GM10266 (cell line): ENCODE results near the gene RCSD1.

ENCODE experiments used
- DNase-seq: peaks from one replicate; pipeline ENCODE4 v3.0.0; 2012; ENCODE audit errors: extremely low spot score
- TF ChIP-seq, protein P1 (sequence below): IDR thresholded peaks from 2 replicates; pipeline ENCODE4 v1.5.1; 2012; ENCODE audit warnings: mild to moderate bottlenecking, low read depth; ENCODE audit not compliant: control insufficient read depth, insufficient read depth; ENCODE audit errors: missing control alignments

The RCSD1 gene

DNA sequence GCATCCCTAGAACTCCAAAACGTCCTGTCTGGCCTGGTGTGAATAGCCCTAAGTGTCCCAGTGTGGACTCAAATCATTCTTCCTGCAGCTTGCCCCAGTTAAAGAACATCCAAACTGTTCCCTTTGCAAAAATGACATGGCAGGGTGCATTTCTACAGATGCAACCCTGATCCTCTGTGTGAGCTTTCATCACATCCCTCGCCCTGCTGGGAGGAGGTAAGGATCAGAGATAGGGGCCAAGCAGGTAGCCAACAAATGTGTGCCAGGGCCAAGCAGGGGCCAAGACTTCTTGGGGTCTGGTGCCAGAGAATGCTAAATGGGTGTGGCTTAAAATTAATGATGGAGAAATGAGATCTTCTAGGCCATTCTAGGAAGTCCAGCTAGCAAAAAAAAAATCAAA lies 64.7 kb downstream of the RCSD1 start:
- DNase-seq, result no peak
- TF ChIP-seq, protein P1, sequence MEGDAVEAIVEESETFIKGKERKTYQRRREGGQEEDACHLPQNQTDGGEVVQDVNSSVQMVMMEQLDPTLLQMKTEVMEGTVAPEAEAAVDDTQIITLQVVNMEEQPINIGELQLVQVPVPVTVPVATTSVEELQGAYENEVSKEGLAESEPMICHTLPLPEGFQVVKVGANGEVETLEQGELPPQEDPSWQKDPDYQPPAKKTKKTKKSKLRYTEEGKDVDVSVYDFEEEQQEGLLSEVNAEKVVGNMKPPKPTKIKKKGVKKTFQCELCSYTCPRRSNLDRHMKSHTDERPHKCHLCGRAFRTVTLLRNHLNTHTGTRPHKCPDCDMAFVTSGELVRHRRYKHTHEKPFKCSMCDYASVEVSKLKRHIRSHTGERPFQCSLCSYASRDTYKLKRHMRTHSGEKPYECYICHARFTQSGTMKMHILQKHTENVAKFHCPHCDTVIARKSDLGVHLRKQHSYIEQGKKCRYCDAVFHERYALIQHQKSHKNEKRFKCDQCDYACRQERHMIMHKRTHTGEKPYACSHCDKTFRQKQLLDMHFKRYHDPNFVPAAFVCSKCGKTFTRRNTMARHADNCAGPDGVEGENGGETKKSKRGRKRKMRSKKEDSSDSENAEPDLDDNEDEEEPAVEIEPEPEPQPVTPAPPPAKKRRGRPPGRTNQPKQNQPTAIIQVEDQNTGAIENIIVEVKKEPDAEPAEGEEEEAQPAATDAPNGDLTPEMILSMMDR, result no peak

DNA sequence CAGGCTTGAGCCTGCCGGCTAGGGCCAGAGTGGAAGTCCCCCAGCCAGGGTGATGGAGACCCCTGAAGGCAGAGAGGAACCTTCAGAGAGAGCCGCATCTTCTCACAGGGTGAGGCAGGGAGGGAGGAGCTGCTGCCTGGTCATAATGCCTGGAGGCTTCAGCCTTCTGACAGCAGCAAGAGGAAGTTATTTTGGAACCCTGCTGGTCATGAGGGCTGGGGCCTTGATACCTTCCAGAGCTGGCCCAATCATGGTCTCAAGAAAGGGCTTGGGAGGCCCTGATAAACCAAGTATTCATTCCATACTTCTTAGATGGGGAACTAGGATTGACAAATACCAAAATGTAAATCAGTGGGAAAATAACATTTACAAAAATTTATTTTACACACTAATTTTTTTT lies 65.1 kb downstream of the RCSD1 start:
- no peak for DNase-seq
- TF ChIP-seq, protein P1, result no peak

DNA sequence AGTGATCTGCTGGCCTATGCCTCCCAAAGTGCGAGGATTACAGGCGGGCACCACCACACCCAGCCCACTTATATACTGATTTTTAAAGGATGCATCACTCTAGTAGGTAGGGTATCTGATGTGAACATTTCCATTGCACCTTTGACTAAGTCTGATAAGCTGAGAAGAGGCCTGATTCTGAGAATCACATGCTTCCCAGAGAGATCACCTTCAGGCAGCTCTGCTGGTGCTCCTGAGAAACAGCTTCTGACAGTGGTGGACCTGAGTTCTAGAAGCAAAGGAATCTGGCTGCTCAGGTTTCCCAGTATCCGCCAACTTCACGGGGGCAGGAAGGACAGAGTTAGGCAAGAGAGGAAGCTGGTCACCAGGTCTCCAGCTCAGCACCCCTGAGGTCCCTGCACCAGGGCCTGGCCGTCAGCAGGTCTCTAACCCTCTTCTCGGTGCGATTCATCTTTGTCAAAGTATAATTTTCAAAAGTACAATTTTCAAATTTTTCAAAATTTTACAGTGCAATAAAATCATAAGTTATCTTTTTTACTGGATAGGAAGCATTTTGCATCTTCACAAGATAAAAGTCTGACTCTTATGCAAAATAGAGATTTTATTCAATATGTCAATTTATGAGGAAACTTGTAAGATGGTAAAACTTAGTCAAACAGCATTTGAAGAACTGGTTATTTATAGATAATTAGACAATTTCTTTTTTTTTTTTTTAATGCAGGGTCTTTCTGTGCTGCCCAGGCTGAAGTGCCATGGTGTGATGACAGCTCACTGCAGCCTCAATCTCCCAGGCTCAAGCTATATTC lies 65.9 kb downstream of the RCSD1 start:
- DNase-seq, result no peak
- TF ChIP-seq, protein P1, result no peak

DNA sequence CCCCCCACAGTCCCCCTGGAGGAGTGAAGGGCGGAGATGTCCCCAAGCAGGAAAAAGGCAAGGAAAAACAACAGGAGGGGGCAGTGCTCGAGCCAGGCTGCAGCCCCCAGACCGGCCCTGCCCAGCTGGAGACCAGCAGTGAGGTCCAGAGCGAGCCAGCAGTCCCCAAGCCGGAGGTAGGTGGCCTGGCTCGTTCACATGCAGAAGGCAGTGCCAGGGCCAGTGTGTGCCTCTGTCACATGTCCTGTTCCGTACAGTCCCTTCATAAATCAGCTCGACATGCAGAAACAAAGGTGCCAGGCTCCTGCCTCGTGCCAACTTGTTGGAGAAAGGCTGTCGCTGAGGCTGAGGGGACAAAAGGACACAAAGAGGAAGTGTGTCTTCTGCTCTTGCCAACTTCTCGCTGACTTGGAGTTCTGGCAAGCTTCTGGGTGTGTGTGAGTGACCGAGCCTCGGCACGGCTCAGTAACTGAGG lies 67.7 kb downstream of the RCSD1 start:
- TF ChIP-seq, protein P1, result no peak
- DNase-seq, result no peak

DNA sequence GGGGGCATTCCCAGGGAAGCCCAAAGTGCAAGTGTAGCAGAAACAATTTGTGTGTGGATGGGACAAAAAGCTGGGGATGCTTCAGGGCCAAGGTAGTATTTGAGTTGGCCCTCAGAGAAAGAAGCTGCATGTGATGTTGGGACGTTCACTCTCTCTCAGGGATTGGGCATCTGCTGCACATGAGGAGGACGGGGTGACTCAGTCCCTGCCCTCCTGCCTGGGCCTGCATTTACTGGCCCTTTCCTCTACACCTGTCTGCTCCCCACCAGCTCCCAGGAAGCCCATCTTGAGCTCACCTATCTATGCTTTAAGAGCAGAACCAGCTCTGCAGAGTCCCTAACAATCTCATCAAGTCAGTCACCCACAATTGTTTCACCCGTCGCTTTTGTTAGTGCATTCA lies 68.3 kb downstream of the RCSD1 start:
- TF ChIP-seq, protein P1, result no peak
- DNase-seq, result no peak

DNA sequence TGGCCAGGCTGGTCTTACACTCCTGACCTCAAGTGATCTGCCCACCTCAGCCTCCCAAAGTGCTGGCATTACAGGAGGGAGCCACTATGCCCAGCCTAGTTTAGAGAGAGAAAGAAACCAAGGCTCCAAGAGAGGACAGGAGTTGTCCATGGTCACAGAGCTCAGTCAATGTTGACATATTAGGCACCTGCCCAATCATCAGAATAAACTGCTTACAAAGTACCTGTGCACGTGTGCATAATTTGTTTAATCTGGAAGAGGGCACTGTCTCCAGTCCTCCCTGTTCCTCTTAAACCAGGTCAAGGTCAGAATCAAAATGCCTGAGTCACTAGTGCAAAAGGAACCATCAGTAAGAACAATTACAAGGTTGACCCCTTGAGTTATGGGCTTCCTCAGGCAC lies 71.5 kb downstream of the RCSD1 start:
- DNase-seq, result no peak

DNA sequence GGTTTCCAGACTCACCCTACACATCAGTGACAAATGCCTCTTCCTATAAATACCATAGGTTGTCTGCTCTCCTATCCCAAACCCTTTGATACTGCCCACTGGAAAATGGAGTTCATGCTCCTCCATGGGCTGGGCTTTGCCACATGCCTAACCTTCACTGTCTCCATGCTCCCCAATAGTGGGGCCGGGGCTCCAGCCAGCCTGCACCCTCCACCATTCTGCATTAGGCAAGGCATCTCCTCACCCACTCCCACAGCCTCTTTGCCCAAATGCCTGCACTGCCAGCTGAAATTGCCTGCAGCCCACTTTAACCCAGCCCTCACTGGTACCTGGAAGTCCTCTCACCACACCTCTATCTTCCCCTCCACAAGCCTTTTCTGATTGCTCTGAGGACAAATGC lies 73.5 kb downstream of the RCSD1 start:
- DNase-seq, result no peak
- TF ChIP-seq, protein P1, result no peak

More for the DNA sequence above, 71.5 kb downstream of the RCSD1 start:
- TF ChIP-seq, protein P1, result no peak
